Upper lobe of left lung (tissue), 4 donors: ENCODE measurements around the gene KDM3A.

Experiments used
- CTCF ChIP-seq, 6 experiments: fragments of 450-650 bp in 4 of 6; fragments of 200-600 bp in 2 of 6; sonication (generic) in 2 of 6; IDR thresholded peaks; one replicate each; pipeline ENCODE4 v1.5.1; 2016 to 2019; ENCODE audit warnings: antibody characterized with exemption in 6 of 6
- POLR2A ChIP-seq, 4 donors: fragments of 450-650 bp; IDR thresholded peaks; one replicate each; pipeline ENCODE4 v1.5.1; 2016 to 2017; ENCODE audit warnings: antibody characterized with exemption in 4 of 4, mild to moderate bottlenecking in 2 of 4
- POLR2AphosphoS5 ChIP-seq, 2 donors: sonication (generic); formaldehyde crosslinking; IDR thresholded peaks; one replicate each; pipeline ENCODE4 v1.5.1; 2017; ENCODE audit warnings: antibody characterized with exemption in 2 of 2

- TF ChIP-seq CTCF (IDR thresholded peaks at IDR 0.05) (no peak), POLR2AphosphoS5 (IDR thresholded peaks at IDR 0.05) (no peak), POLR2A (IDR thresholded peaks at IDR 0.05) (no peak)
These were observed 29.7 kb downstream of the KDM3A start for GRCh38 chr2:86470890-86471289.
